ENCODE results near the gene C4B.
"Not testable (repeated sequence)": the region's sequence is repeated elsewhere in the genome, so short reads cannot be mapped to it uniquely, and the experiment has no call there.

DNA sequence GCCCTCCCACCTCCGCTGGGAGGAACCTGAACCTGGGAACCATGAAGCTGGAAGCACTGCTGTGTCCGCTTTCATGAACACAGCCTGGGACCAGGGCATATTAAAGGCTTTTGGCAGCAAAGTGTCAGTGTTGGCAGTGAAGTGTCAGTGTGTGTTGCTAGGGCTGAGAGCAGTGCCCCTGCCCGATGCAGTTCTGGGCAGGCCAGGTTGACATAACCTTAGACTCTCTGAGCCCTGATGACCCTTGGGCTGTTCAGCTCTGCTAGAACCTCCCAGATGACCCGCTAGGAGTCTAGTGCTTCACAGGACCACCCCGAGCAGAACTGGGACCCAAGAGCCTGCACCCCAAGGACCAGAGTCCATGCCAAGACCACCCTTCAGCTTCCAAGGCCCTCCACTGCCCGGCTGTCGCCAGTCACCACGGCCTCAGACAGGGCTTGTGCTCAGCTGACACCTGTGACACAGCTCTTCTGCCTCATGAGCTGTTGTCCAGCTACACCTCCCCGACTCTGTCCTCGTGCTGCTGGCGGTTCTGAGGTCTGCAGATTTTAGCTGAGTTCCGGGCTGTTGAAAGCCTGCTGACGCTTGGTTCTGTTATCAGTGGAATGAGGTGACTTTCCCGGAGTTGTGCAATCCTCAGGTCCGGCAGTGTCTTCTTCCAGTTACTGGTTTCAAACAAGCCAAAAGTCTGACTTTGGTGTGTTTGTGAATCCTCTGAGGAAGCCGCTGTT, 20.9 kb downstream of the C4B start:
- TF ChIP-seq, protein P1, sequence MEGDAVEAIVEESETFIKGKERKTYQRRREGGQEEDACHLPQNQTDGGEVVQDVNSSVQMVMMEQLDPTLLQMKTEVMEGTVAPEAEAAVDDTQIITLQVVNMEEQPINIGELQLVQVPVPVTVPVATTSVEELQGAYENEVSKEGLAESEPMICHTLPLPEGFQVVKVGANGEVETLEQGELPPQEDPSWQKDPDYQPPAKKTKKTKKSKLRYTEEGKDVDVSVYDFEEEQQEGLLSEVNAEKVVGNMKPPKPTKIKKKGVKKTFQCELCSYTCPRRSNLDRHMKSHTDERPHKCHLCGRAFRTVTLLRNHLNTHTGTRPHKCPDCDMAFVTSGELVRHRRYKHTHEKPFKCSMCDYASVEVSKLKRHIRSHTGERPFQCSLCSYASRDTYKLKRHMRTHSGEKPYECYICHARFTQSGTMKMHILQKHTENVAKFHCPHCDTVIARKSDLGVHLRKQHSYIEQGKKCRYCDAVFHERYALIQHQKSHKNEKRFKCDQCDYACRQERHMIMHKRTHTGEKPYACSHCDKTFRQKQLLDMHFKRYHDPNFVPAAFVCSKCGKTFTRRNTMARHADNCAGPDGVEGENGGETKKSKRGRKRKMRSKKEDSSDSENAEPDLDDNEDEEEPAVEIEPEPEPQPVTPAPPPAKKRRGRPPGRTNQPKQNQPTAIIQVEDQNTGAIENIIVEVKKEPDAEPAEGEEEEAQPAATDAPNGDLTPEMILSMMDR (IDR thresholded peaks at IDR 0.05): not testable (repeated sequence)
- TF ChIP-seq POLR2AphosphoS5 (IDR thresholded peaks at IDR 0.05; ENCODE audit: insufficient read depth in 1 of 2, low read depth in 1 of 2): not testable (repeated sequence)

All from vagina (tissue), 2 donors.